ENCODE data around the gene SELE.
"Not testable (repeated sequence)": the region's sequence is repeated elsewhere in the genome, so short reads cannot be mapped to it uniquely, and the experiment has no call there.

SELE gene

GRCh38 chr1:169683661-169684060 is 50.2 kb downstream of the SELE start:
- no peak for DNase-seq (ENCODE audit: low read depth in 2 of 2)

GRCh38 chr1:169683168-169683567 is 50.7 kb downstream of the SELE start:
- not testable (repeated sequence) for DNase-seq (ENCODE audit: low read depth in 2 of 2)

- no peak for DNase-seq (ENCODE audit: low read depth in 2 of 2)
Measured at GRCh38 chr1:169682071-169682470, 51.8 kb downstream of the SELE start.

- no peak for DNase-seq (ENCODE audit: low read depth in 2 of 2)
Measured at GRCh38 chr1:169681140-169681539, 52.7 kb downstream of the SELE start.

GRCh38 chr1:169680377-169681019 is 53.4 kb downstream of the SELE start:
- no peak for DNase-seq (ENCODE audit: low read depth in 2 of 2)

GRCh38 chr1:169679692-169680091 is 54.2 kb downstream of the SELE start:
- DNase-seq (ENCODE audit: low read depth in 2 of 2) = no peak

- DNase-seq (ENCODE audit: low read depth in 2 of 2) = no peak
Measured at GRCh38 chr1:169676001-169676400, 57.9 kb downstream of the SELE start.
